GM10847 (cell line): Measurements from ENCODE around the gene UBAC2.

Experiments used
- POLR2A ChIP-seq: IDR thresholded peaks from 2 replicates; pipeline ENCODE4 v1.6.1; 2011; ENCODE audit not compliant: insufficient read length; ENCODE audit errors: extremely low read depth

UBAC2 gene, protein sequence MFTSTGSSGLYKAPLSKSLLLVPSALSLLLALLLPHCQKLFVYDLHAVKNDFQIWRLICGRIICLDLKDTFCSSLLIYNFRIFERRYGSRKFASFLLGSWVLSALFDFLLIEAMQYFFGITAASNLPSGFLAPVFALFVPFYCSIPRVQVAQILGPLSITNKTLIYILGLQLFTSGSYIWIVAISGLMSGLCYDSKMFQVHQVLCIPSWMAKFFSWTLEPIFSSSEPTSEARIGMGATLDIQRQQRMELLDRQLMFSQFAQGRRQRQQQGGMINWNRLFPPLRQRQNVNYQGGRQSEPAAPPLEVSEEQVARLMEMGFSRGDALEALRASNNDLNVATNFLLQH

DNA sequence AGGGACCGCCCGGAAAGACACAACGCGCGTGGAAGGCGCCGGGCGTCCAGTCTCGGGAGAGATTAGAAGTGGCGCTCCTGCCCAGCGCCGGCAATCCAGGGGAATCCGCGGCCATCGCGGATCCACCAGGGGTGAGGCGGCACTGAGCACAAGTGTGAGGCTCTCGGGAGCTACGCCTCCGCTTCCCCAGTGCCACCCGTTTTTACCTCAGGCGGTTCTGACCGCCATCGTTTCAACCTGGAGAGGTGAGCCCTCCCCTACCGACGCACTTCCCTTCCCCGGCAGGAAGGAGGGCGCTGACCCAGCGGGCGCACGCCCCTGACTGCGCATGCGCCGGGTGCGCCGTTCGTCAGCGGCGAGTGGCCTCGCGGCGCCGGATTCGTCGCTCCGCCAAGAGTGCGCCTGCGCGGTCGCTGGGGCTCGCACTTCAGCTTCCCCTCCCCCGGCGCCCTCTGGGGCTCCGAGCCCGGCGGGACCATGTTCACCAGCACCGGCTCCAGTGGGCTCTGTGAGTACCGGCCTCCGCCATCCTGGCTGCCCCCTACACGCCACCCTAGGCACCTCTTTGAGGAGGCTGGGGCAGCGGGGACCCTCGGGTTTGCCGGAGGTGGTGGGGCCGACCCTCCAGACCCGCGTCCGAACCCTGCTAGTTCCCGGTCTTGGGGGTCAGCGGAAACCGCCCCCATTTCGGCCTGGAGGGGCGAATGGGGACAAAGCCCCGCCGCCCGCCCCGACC, at the start of gene UBAC2:
TSS of gene UBAC2 (plus strand) at position 423 of the 736 bp plus-strand sequence. CDS start at position 478, 55 bp downstream.
- peak; percentile 88 for TF ChIP-seq POLR2A

DNA sequence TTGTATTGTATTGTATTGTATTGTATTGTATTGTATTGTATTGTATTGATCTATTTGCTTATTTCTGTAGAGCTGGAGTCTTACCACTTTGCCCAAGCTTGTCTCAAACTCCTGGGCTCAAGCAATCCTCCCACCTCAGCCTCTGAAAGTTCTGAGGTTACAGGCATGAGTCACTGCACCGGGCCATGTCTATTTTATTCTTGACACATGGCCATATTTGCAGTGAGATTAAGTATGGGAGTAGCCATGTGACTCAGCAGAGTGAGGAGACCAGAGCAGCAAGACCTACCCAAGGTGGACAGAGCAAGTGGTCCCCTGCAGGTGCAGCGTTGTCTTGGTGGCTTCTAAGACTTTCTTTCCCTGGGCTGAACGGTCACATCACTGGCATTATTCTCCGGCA, 49.1 kb upstream of the UBAC2 start:
- no peak for TF ChIP-seq POLR2A

DNA sequence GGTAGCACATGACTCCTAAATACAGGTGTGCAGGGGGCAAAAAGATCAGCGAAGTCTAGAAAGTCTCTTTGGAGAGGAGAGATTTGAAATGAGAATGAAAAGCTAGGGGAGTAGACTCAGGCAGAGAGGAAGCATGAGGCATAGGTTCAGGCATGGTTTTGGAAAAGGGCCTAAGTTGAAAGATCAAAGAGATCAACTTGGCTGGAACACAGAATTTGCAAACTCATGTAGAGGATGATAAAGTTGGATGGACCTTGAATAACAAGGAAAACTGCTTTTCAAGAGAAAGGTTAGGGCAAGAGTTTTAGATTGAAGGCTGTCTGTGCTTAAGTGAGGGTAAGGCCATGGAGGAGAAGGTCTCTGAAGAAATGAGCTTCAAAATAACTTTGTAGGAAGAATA, 47.4 kb upstream of the UBAC2 start:
- no peak for TF ChIP-seq POLR2A

DNA sequence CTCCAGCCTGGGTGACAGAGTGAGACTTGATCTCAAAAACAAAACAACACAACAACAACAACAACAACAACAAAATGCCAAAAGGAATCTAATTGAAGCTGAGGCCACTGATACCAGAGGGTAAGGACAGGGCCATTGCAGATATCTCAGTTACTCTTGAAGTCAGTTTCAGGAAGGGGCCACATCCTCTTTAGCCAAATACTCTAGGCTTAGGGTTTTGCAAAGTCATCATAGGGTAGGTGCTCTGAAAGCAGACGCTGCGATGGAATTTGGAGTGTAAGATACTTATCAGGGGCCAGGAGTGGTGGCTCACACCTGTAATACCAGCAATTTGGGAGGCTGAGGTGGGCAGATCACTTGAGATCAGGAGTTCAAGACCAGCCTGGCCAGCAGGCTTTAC, 46.6 kb upstream of the UBAC2 start:
- no peak for TF ChIP-seq POLR2A

DNA sequence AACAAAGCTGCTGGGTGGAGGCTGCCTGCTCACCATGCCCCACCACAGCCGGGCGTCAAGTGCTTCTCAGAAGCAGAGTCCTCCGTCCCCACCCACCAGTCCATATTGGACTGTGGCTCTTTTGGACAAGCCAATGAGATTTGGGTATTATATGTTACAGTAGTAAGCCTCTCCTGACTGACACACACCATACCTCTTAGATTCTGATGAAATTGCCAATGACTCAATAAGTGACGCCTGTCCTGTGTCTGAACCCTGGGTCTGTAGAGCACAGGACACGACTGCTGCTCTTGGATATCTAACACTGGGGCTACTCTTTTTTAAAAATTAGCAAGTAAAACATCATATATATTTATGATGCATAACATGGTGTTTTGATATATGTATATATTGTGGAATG, 44.8 kb upstream of the UBAC2 start:
- TF ChIP-seq POLR2A: no peak

DNA sequence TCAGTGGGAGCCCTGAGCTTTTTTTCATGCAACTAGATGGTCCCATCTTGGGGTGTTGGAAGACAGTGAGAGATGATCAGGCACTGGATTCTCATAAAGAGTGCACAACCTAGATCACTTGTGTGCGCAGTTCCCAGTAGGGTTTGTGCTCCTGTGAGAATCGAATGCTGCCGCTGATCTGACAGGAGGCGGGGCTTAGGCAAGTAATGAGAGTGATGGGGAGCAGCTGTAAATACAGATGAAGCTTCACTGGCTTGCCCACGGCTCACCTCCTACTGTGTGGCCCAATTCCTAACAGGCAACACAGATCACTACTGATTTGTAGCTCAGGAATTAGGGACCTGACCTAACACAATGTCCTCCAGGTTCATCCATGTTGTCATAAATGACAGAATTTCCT, 43.6 kb upstream of the UBAC2 start:
- TF ChIP-seq POLR2A: no peak

DNA sequence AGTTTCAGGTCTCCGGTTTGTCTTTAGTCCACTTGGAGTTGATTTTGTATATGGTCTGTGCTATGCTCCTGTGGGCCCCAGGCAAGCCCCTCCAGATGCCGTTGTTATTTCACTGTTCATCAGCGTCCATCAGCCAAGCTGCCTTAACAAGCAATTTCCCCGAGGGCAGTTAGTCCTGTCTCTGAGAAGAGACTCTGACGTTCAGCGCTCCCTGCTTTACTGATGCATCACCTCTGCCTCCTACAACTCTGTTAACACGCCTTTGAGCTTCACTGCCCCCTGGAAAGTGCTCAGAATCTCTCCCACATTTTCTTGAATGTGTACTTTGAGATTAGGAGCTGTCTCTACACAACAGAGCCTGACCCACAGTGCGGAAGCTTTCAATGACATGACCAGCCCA, 41.8 kb upstream of the UBAC2 start:
- TF ChIP-seq POLR2A: no peak

DNA sequence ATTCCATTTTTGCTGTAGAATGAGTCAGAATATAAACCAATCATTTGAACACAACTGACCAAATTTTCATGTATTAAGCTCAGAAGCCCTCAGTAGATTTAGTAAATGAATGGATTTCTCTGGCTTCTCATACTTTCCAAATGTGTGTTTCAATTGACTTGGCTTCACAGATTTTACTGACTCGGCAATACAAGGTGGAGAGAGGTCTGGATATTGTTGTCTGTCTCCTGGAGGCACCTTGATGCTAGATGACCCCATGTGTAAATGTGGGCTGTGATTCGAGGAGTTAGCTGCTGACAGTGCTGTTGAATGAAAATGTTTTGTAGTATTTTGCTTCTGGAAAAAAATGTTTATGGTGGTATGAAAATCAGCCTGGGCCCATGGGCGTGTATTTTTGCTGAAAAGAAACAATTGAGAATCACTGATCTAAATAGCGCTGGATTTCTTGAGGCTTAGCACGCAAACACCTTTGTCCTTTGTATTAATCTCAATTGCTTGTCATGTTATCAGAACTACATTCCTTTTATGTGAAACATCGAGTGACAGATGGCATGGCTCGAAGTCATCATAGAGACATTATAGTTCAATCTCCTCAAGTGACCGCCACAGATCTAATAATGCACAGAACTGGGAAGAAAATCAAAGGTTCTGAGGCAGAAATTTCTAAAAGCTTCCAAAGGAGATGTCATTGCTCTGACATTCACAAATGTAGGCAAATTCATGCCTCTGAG, 41.2 kb upstream of the UBAC2 start:
- no peak for TF ChIP-seq POLR2A

DNA sequence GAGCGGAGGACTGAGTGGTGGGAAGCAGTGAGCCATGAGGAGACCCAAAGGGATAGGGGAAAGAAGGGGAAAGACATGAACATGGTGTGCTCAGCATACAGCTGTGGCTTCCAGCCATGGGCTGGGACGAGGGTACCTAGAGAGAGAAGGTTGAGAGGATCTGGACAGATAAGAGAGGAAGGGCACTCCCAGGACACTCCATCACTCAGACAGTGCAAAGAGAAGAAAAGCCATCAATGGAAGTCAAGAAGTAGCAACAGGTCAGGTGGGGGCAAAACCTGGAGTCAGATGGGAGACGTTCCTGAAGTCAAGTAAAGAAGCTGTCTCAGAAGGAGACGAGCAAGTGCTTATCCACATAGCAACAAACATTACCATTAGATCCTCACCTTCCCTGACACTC, 40.2 kb upstream of the UBAC2 start:
- no peak for TF ChIP-seq POLR2A

DNA sequence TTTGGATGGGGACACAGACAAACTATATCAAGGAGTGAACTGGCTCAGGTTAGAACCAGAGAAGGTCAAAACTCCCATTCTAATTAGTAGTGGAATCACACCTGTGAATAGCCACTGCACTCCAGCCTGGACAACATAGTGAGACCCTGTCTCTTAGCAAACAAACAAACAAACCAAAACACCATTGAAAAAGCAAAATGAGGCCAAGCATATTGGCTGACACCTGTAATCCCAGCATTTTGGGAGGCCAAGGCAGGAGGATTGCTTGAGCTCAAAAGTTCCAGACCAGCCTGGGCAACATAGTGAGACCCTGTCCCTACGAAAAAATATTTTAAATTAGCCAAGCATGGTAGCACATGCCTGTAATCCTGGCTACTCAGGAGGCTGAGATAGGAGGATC, 39.1 kb upstream of the UBAC2 start:
- no peak for TF ChIP-seq POLR2A

DNA sequence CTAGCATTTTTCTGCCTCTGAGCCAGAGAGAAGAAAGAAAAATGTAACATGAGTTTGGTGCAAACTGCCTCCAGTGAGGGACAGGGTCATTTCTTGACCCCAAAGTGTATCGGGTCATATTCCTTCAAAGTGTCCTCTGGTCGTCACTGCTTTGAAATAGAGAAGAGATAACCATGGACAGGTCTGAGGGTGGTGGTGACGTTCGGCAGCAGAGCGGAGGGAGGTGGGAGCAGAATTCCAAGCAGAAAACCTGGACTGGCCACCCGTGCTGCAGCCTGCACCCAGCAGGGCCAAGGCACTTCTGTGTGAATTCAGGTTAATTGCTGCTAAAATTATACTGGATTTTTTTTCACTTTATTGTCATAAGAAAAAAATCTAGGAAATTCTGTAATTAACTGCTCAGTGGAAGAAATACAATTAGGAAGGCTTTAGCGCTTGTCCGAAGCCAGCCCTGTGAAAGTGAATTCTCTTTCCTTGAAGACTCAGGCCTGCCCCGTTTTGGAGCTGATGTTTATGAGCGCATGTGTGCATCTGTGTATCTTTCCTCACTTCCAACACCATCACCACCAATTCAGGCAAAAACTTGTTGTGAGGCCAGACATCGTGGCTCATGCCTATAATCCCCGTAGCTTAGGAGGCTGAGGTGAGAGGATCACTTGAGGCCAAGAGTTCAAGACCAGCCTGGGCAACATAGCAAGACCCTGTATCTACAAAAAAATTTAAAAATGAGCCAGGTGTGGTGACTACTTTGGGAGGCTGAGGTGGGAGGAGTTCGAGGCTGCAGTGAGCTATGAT, 37.9 kb upstream of the UBAC2 start:
- no peak for TF ChIP-seq POLR2A

DNA sequence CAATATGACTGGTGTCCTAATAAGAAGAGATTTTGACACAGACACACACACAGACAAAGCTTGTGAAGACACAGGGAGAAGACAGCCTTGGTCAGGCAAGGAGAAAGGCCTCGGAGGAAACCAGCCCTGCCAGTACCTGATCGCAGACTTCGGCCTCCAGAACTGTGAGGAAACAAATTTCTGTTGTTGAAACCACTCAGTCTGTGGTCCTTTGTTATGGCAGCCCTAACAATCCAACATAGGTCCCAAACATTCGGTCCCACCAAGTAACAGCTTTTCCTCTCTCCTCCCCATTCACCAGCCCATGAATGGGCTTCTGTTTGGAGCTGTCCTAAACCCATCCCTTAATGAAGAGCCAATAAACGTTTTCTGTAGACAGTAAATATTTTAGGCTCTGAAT, 36.4 kb upstream of the UBAC2 start:
- no peak for TF ChIP-seq POLR2A

DNA sequence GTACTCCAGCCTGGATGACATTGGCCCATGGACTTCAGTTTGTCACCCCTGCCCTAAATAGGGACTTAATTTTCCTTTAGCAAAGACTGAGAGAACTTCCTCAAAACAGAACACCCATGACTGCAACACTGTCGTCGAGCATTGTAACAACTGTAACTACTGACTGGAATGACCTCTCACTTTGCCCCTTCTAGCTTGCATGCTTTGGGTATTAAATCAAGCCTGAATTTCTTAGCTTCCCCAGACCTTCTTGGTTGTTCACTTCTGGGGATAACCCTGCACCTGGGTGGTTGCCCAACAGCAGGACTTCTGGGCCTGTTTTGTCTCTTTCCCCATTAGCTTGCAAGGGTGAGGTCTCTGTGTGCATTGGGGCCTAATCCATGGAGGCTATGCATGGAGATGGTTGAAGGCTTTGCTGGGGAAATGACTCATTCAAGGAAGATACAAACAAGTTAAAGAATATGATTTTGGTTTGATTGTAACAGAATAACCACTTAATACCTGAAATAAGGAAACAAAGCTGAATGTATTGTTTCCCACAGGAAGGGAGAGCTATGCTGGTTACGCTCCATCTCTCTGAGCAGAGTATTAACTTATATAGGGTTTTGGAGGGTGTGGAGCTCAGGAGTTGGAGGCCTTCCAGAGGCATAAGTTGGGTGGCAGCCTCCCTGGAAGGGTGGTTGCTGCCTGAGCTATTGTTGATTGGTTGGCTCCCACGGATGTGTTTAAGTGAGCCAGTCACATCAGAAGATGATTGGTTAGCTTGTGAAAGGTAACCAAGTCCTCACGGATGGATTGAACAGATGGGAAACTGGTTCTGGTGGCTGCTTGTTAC, 34.7 kb upstream of the UBAC2 start:
- no peak for TF ChIP-seq POLR2A

DNA sequence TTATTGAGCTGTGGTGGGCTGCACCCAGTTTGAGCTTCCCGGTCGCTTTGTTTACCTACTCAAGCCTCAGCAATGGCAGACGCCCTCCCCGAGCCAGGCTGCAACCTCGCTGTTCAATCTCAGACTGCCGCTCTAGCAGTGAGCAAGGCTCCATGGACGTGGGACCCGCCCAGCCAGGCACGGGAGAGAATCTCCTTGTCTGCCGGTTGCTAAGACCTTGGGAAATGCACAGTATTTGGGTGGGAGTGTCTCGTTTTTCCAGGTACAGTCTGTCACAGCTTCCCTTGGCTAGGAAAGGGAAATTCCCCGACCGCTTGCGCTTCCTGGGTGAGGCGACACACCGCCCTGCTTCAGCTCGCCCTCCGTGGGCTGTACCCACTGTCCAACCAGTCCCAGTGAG, 27.7 kb upstream of the UBAC2 start:
- no peak for TF ChIP-seq POLR2A
